ENCODE measurements around the gene HERC2.
A peak's percentile ranks its signal among the peaks of the same experiment; 100 is the strongest.
"Not testable (repeated sequence)": the region's sequence is repeated elsewhere in the genome, so short reads cannot be mapped to it uniquely, and the experiment has no call there.

The HERC2 gene

GRCh38 chr15:28219116-28219515 is 102.9 kb downstream of the HERC2 start:
- ChIA-PET POLR2A (ENCODE audit: low non-redundant PET) (no interaction called here), CTCF (no interaction called here)
- no peak for DNase-seq (ENCODE audit: low spot score)
- H3K27ac ChIP-seq = peak overlapping the region; percentile 5; the same call in 1 of the 2 replicates
- no peak for TF ChIP-seq CTCF (conservative IDR thresholded peaks at IDR 0.05; ENCODE audit: low read depth)

- H3K27ac ChIP-seq; POLR2A ChIA-PET (ENCODE audit: low non-redundant PET); CTCF ChIA-PET; DNase-seq (ENCODE audit: low spot score): not testable (repeated sequence)
Measured at GRCh38 chr15:28216946-28217546, 104.9 kb downstream of the HERC2 start.

- H3K27ac ChIP-seq; DNase-seq (ENCODE audit: low spot score); POLR2A ChIA-PET (ENCODE audit: low non-redundant PET): not testable (repeated sequence)
- CTCF ChIA-PET = interaction anchor here (0.6 kb wide), 1 partner anchor 1100 kb away, joined by 3 read pairs; no protein-coding TSS in a partner anchor
Measured at GRCh38 chr15:28215521-28215920, 106.5 kb downstream of the HERC2 start.

GRCh38 chr15:28214006-28214790 is 107.8 kb downstream of the HERC2 start:
- DNase-seq (ENCODE audit: low spot score); H3K27ac ChIP-seq; POLR2A ChIA-PET (ENCODE audit: low non-redundant PET): not testable (repeated sequence)
- CTCF ChIA-PET = interaction anchor here (0.7 kb wide), 1 partner anchor 30 kb away, joined by 4 read pairs; no protein-coding TSS in a partner anchor

- DNase-seq (ENCODE audit: low spot score); H3K27ac ChIP-seq; CTCF ChIA-PET; POLR2A ChIA-PET (ENCODE audit: low non-redundant PET): not testable (repeated sequence)
Measured at GRCh38 chr15:28213393-28213792, 108.6 kb downstream of the HERC2 start.

GRCh38 chr15:28208583-28208982 is 113.4 kb downstream of the HERC2 start:
- no peak for DNase-seq (ENCODE audit: low spot score)
- no peak for TF ChIP-seq CTCF (conservative IDR thresholded peaks at IDR 0.05; ENCODE audit: low read depth)
- ChIA-PET CTCF (no interaction called here), POLR2A (ENCODE audit: low non-redundant PET) (no interaction called here)
- H3K27ac ChIP-seq = no peak overlapping the region

GRCh38 chr15:28205640-28206039 is 116.3 kb downstream of the HERC2 start:
- H3K27ac ChIP-seq; POLR2A ChIA-PET (ENCODE audit: low non-redundant PET); DNase-seq (ENCODE audit: low spot score); CTCF ChIA-PET: not testable (repeated sequence)

- CTCF ChIA-PET; POLR2A ChIA-PET (ENCODE audit: low non-redundant PET); H3K27ac ChIP-seq; DNase-seq (ENCODE audit: low spot score): not testable (repeated sequence)
Measured at GRCh38 chr15:28203055-28203828, 118.7 kb downstream of the HERC2 start.

- H3K27ac ChIP-seq; DNase-seq (ENCODE audit: low spot score); POLR2A ChIA-PET (ENCODE audit: low non-redundant PET); CTCF ChIA-PET: not testable (repeated sequence)
Measured at GRCh38 chr15:28202124-28202523, 119.9 kb downstream of the HERC2 start.

GRCh38 chr15:28198215-28198614 is 123.8 kb downstream of the HERC2 start:
- DNase-seq (ENCODE audit: low spot score); H3K27ac ChIP-seq; POLR2A ChIA-PET (ENCODE audit: low non-redundant PET): not testable (repeated sequence)
- CTCF ChIA-PET = interaction anchor here (0.7 kb wide), 1 partner anchor 11 kb away, joined by 3 read pairs; no protein-coding TSS in a partner anchor

GRCh38 chr15:28197694-28198093 is 124.3 kb downstream of the HERC2 start:
- DNase-seq (ENCODE audit: low spot score); CTCF ChIA-PET; POLR2A ChIA-PET (ENCODE audit: low non-redundant PET); H3K27ac ChIP-seq: not testable (repeated sequence)

GRCh38 chr15:28196581-28196980 is 125.4 kb downstream of the HERC2 start:
- CTCF ChIA-PET; H3K27ac ChIP-seq; POLR2A ChIA-PET (ENCODE audit: low non-redundant PET); DNase-seq (ENCODE audit: low spot score): not testable (repeated sequence)

All from RWPE1 (cell line).